ENCODE results near the gene FAU. TPM values are rescaled to one million over a fixed set of nuclear protein-coding genes. Genes with fewer than 3 reads are reported as not detected.

FAU gene
- total RNA-seq, 1 experiment from 2014 or later, result 1,001 TPM

- no peaks in the 10 kb centered on the region for H3K36me3 ChIP-seq (ENCODE audit: control insufficient read depth, insufficient read depth, low read length)
- peaks cover 8% of the 10 kb centered on the region for H3K4me1 ChIP-seq (ENCODE audit: control insufficient read depth, insufficient read depth, low read length)
- in situ Hi-C loops (cut with HindIII; ENCODE audit: low pct_unique_long_range_greater_than_20kb, low sequenced_read_pairs) (no loop called here), intact Hi-C loops (cut with micrococcal nuclease; ENCODE audit: unreplicated experiment) (no loop called here)
- BruUV-seq (replicated peaks), result TSS peak; percentile 50
- no peaks in the 10 kb centered on the region for H3K27me3 ChIP-seq (ENCODE audit: control insufficient read depth, insufficient read depth, low read length)
- no peak for DNase-seq (ENCODE audit: low read depth, low spot score)
- H3K9me3 ChIP-seq (ENCODE audit: control insufficient read depth, insufficient read depth, low read depth, low read length), result no peaks in the 10 kb centered on the region
- peak overlapping the region; percentile 80; the same call in 1 of the 2 replicates for H3K27ac ChIP-seq (ENCODE audit: low read length)
- ChIA-PET POLR2A (no interaction called here), CTCF (no interaction called here)
- H3K4me3 ChIP-seq (ENCODE audit: low read depth in 2 of 2, low read length in 2 of 2), result peak overlapping the region; percentile 63 to 88
- TF ChIP-seq CTCF (IDR thresholded peaks at IDR 0.05) (no peak), POLR2AphosphoS5 (IDR thresholded peaks at IDR 0.05; ENCODE audit: low read depth, low read length) (no peak), SIN3A (IDR thresholded peaks at IDR 0.05; ENCODE audit: borderline replicate concordance, insufficient read depth, low read depth, low read length) (no peak), REST (IDR thresholded peaks at IDR 0.05; ENCODE audit: insufficient read depth in 1 of 2, low read depth in 2 of 2, low read length in 1 of 2) (no peak), TCF7L2 (IDR thresholded peaks at IDR 0.05; ENCODE audit: low read depth, low read length) (no peak)
- peak; percentile 4; the same call in 1 of the 2 replicates for ATAC-seq
Measured at GRCh38 chr11:65096926-65097325, 25.0 kb downstream of the FAU start.

- Histone ChIP-seq H3K4me1 (ENCODE audit: control insufficient read depth, insufficient read depth, low read length) (peaks cover 5% of the 10 kb centered on the region), H3K9me3 (ENCODE audit: control insufficient read depth, insufficient read depth, low read depth, low read length) (no peaks in the 10 kb centered on the region), H3K4me3 (ENCODE audit: low read depth in 2 of 2, low read length in 2 of 2) (peak within 1 kb of the TSS; percentile 63 to 88), H3K27me3 (ENCODE audit: control insufficient read depth, insufficient read depth, low read length) (no peaks in the 10 kb centered on the region), H3K36me3 (ENCODE audit: control insufficient read depth, insufficient read depth, low read length) (no peaks in the 10 kb centered on the region), H3K27ac (ENCODE audit: low read length) (peak within 1 kb of the TSS; percentile 80)
- POLR2A ChIA-PET, result interaction anchor here (0.5 to 0.6 kb wide), 2 partner anchors 207 to 247 kb away, joined by 3 to 7 read pairs; no protein-coding TSS in a partner anchor
- DNase-seq (ENCODE audit: low read depth, low spot score), result no peak
- CTCF ChIA-PET, result no interaction called here
- TF ChIP-seq POLR2AphosphoS5 (IDR thresholded peaks at IDR 0.05; ENCODE audit: low read depth, low read length) (peak; percentile 81), SIN3A (IDR thresholded peaks at IDR 0.05; ENCODE audit: borderline replicate concordance, insufficient read depth, low read depth, low read length) (no peak; the same call in none of the 2 replicates), CTCF (IDR thresholded peaks at IDR 0.05) (no peak), TCF7L2 (IDR thresholded peaks at IDR 0.05; ENCODE audit: low read depth, low read length) (peak; percentile 78), REST (IDR thresholded peaks at IDR 0.05; ENCODE audit: insufficient read depth in 1 of 2, low read depth in 2 of 2, low read length in 1 of 2) (peak in 1 of 2 experiments; percentile 44; a peak in 1 of 4 replicates)
- peak; percentile 97 for ATAC-seq
- intact Hi-C loops (cut with micrococcal nuclease; ENCODE audit: unreplicated experiment), result no loop called here
- in situ Hi-C loops (cut with HindIII; ENCODE audit: low pct_unique_long_range_greater_than_20kb, low sequenced_read_pairs), result no loop called here
- no TSS peak for BruUV-seq (replicated peaks)
Measured at GRCh38 chr11:65095974-65096806, 25.7 kb downstream of the FAU start, which contains the start of gene VPS51. Gene VPS51 (plus strand): TSS chr11:65096214. CDS start chr11:65096251, 37 bp downstream.

All from Panc1 (cell line).